Activated CD4-positive, alpha-beta T cell treated with anti-CD3 and anti-CD28 coated beads, Interleukin-2, Interleukin-4, amounts not matched to agents 100 ng/mL and 50 ng/mL, durations not matched to agents 16 hours and 8 hours (primary cell): Measurements from ENCODE around the gene EEF2K.

Experiments used
- DNase-seq: peaks from one replicate; pipeline ENCODE4 v3.0.0-alpha.2; 2020; ENCODE audit warnings: low spot score

The EEF2K gene

DNA sequence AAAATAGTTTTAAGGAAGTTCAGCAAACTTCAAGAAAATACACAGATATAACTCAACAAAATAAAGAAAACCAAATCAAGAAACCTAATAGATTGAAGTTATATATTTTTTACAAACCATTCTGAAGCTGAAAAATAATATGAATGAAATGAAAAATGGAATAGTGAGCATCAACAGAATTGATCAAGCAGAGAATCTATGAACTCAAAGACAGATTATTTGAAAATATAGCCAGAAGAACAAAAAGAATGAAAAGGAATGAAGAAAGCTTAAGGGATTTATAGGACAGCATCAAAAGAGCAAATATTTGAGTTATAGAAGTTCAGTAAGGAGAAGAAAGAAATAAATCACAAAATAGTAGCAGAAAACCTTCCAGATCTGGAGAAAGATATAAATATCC, 130.5 kb downstream of the EEF2K start:
- no peak for DNase-seq

DNA sequence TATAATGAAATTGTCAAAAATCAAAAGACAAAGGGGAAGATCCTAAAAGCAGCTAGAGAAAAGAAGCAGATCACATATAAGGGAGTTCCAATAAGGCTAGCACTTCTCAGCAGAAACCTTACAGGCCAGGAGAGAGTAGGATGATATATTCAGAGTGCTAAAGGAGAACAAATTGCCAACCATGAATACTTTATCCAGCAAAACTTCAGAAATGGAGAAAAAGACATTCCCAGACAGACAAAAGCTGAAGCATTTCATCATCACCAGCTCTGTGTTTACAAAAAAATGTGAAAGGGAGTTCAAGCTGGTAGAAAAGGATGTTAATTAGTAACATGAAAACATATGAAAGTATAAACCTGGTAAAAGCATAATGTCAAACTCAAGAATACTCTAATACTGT, 131.0 kb downstream of the EEF2K start:
- no peak for DNase-seq

DNA sequence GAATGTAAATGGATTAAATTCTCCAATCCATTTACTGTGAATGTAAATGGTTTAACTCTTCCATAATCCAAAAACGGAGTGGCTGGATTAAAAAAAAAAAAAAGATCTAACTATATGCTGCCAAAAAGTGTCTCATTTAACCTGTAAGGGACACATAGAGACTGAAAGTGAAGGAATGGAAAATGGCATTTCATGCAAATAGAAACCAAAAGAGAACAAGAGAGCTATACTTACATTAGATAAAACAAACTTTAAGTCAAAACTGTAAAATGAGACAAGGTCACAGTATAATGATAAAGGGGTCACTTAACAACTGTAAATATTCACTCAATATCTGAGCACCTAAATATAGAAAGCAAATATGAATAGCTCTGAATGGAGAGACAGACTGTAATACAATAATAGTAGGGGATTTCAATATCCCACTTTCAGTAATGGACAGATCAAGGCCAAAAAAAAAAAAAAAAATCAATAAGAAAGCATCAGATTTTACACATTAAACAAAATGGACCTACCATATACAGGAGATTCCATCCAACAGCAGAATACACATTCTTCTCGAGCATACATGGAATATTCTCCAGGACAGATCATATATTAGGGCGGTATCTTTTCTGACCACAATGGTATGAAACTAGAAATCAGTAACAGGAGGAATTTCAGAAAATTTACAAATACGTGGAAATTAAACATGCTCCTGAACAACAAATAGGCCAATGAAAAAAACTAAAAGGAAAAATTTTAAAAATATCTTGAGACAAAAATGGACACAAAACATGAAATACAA, 132.0 kb downstream of the EEF2K start:
- DNase-seq, result no peak
